ENCODE results near the gene NEK4.

Gene NEK4

GRCh38 chr3:52770496-52771333 is at the start of gene NEK4:
Gene NEK4, minus strand, starts transcription at chr3:52770940. Its CDS starts 194 bp downstream, at chr3:52770746.
- DNase-seq, result peak; percentile 94

- DNase-seq, result no peak
Measured at GRCh38 chr3:52819936-52820335, 49.2 kb upstream of the NEK4 start.

DNA sequence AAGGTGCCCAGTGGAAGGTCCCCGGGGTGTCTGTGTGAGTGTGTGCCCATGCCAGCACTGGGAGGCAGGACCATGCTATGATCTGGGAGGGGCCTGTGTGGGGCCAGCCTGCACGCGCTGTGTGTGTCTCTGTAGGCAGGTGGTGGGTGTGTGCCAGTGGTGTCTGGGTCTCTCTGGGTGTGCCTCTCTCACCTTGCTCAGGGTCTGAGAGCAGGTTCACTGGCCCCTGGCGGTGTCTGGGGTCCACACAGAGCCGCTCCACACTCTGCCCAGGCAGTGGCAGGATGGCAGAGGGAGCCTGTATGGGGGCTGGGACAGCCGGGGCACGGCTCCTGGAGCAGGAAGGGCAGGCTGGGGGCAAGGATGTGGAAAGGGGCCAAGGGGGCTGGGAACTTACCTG is 47.1 kb upstream of the NEK4 start:
- DNase-seq, result no peak

GRCh38 chr3:52817221-52817620 is 46.5 kb upstream of the NEK4 start:
- no peak for DNase-seq

DNA sequence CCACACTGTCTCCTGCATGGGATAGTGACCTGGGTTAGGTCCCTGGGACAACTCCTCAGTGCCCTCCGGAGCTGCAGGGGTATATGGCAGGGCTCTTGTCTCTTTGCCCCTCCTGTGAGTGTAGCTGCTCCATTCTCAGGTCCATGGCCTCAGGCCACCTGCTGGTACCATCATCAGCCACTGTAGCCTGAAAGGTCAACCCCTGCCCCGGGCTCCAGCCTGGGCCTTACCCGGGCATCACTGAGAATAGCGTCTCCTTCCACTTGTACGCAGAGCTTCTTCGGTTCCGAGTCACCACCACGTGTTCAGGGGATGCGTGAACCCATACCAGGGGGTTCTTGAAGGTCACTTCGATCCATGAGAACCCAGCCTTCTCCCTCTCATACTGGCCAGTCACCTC is 45.9 kb upstream of the NEK4 start:
- no peak for DNase-seq

DNA sequence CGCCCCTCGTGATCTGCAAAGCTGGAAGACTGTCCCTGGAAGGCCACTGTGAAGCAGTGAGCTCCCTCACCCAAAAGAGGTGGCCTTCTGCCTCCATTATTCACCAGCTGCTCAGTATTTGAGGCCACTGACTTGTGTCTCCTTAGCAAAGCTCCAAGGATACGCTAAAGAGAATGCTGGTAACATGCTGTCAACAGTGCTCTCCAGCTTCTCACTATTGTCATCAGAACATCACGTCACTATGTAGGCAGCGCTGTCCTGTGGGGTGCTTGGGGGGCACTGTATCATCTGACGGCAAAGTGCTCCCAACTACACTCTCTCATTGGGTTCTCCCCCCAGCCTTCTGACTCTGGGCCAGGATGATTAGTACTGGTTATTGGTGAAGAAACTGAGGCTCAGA is 45.5 kb upstream of the NEK4 start:
- DNase-seq, result no peak

DNA sequence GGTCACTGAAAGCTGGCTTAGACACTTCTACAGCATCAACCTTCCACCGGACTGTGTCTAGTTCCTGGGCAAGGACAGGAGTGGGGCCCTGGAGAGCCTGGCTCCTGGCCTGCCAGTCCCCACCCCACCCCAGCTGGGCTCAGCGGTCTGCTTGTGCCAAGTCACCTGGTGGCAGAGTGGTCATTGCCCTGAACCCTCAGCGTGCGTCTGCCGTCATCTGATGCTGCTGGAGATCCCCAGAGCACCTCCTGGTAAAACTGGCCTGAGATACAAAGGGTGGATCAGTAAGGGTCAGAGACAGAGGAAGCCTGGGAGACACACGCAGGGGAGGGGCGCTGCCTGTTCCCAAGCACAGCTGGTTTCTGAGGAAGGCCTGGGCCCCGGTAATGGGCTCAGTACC is 43.1 kb upstream of the NEK4 start:
- DNase-seq, result no peak

DNA sequence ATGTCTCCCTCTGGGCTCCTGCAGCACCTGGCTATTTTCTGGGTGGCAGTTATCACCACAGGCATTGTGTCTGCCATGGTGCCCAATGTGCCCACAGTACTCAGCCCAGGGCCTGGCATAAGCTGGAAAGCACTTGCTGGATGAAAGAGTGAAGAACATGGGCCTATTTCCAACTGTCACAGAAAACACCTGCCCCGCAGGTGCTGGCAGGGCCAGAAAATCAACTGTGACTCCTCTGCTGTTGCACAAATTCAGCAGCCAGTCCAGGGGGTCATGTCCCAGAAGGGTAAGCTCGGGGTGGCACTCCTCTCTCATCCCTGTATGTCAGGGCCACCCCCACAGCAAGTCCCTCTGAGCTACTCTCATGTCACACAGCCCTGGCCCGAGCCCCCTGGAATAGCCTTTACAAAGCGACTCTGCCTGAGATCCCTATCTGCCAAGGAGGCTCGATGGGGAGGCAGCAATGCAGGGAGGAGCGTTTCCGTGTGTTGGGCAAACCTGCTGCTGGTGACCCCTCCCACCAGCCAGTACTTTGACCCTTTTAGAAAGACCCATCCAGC is 40.8 kb upstream of the NEK4 start:
- no peak for DNase-seq

GRCh38 chr3:52810923-52811322 is 40.2 kb upstream of the NEK4 start:
- no peak for DNase-seq

GRCh38 chr3:52809662-52810377 is 39.1 kb upstream of the NEK4 start:
- no peak for DNase-seq

GRCh38 chr3:52809149-52809548 is 38.4 kb upstream of the NEK4 start:
- DNase-seq, result no peak

DNA sequence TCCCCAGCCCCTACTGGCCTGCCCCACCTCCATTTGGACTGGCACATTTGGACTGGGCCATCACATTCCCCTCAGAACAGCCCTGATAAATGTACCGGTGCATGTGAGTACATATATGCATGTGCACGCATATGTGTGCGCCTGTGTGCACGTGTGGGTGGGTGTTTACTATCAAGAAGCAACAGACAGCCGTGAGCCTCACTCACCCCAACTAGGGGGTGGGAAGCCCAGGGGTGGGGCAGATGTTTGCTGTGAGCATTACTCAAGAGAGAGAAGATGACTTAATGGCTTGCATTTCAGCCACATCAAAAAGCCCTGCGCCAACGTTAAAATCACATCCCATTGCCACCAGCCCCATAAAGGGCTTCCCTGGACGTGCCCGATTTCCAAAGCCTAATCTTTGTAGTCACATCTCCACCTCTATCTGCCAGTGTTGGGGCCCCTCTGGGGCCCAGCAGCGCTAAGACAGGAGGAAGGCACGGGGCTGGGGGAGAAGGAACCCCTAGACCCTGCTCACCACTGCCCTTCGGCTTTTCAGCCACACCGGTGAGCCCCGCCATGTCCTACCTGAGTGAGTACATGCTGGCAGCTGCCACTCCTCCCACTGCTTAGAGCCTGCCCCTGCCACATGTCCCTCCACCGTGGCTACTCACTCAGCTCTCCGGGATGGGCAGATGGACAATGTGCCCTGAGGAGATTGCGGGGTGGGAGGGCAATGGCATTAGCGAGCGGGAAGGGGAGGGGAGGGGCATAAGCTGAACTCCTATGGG is 34.7 kb upstream of the NEK4 start:
- no peak for DNase-seq

DNA sequence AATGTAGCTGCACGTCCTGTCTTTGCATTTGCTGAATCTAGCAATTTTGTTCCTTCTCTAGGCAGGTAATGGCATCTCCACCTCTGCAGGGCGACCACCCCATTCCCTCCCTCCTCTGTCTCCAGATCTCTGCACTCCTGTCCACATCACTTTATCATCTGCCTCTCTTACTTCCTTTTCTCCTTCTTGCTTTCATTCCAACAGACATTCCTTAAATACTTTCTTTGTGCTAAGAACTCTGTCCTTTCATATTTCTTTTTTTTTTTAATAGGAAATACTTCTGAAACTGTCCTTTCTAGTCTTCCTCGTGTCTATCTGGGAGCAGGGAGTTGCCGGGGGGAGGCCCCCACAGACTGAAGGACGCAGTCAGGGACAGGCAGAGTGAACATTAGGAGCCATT is 31.1 kb upstream of the NEK4 start:
- no peak for DNase-seq

- DNase-seq, result no peak
Measured at GRCh38 chr3:52800079-52800478, 29.3 kb upstream of the NEK4 start.

DNA sequence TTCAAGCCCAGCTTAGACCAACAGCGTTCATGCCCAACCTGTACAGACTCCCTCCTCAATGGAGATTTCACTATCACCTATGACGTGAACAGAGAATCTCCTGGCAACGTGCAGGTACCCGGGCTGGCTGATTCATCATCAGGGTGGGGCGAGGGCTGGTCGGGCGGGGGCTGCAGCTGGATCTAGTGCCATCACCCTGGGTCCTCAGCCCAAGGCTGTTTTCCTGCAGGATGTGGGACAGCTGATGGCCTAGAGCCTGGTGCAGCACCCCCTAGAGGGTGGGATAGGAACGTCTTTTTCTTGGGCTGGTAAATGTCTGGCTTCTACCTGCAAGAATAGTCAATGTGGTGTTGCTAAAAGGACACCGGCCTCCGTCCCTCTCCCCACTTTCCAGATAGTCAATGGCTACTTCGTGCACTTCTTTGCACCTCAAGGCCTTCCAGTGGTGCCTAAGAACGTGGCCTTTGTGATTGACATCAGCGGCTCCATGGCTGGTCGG is 28.3 kb upstream of the NEK4 start:
- no peak for DNase-seq

DNA sequence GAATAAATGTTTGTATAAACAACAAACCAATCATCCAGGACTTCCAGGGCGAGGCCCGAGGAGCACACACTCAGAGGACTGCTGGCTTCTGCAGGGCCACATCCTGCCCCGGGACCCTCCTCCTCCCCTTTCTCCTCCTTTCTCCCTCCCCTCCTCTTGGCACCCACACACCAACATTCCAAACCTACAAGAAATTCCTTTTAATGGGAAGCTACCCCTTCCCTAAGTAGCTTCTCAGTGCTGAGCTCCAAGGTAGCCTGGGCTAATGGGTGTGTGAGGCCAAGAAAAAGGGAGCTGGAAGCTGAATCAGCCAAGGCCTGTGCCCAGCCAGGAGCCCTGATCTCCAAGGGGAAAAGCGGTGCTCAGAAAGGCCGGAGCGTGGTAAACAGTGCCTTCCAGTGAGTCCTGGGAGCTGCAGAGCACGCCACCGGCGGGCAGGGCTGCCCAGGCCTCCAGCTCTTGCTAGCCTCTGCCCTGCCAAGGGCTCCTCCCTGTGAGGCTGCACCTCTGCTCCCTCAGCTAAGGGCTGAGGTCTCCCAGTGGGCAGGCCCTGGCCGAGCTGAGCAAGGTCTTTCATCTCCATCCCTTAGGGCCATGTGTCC is 27.7 kb upstream of the NEK4 start:
- no peak for DNase-seq

DNA sequence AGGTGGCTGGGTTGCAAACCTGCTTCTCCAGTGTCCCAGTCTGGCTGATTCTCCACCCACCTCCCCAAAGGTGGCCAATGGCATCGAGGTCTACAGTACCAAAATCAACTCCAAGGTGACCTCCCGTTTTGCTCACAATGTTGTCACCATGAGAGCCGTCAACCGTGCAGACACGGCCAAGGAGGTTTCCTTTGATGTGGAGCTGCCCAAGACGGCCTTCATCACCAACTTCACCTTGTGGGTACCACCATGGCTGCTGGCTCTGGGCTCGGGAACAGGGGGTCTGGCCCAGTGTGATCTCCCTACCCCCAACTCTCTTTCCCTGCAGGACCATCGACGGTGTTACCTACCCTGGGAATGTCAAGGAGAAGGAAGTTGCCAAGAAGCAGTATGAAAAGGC is 25.7 kb upstream of the NEK4 start:
- no peak for DNase-seq

- no peak for DNase-seq
Measured at GRCh38 chr3:52795298-52795900, 24.7 kb upstream of the NEK4 start.

DNA sequence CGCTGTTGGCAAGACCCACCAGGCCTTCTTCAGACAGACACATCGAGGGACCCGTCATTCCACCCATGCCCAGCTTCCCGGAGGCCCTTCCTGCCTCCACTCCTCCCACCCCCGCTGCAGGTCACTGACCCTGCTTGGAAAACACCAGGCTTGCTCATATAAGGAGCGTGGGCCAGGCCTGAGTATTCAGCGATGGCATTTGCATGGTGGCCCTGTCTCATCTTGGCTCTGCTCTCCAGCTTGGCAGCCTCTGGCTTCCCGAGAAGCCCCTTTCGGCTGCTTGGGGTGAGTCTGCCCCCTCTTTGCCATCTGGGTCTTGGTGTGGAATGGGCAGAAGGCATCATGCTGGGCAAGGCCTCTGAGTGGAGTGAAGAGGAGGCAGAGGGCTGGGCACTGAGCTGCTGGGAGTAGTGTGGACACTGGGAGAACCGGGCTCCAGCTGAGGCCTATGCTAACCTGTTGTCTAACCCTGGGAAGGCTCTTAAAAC is 23.9 kb upstream of the NEK4 start, which contains the start of gene ITIH3:
TSS of gene ITIH3 (plus strand) at position 185 of the 488 bp plus-strand sequence. CDS start at position 193, 8 bp downstream.
- no peak for DNase-seq

DNA sequence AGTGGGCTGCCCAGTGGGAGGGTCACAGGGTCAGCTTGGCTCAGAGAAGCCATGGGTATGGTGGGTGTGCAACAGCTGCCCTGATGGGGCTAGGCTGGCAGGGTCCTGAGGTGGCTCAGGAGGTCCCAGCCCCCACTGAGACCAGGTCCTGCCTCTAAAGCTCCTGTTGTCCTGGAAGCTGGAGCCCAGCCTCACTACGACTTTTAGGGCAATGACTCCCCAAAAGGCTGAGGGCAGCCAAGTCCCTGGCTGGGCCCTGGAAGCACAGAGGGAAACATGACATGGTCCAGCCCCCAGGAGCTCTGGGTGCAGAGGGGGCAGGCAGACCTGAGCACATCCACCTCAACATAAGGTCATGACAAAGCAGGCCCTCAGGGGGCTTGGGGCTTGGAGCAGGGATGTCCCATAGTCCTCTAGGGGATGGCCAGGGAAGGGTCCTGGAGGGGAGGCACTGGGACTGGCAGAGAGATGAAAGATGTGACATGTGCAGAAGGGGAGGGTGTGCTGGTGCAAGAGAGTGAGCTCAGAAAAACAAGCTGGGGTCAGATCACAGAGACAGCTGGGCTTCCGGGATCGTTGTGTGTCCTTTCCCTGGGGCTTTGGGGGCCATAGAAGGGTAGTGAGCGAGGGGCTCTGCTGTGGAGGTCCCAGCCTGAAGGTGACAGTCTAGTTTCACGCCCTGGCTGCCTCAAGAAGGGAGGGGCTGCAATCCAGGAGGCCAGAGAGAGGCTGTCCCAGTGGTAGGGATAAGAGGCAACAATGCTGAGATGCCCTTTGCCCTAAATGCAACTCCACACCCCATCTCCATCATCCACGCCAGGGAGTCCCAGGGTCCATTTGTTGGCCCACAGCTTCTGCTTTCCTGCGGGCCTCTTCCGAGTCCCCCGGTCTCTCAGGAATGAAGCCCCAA is 23.2 kb upstream of the NEK4 start:
- no peak for DNase-seq

Measured in femur (tissue), 1 donor.